Uterus (tissue), 2 donors: ENCODE results near the gene BDKRB2.

Experiments
- CTCF ChIP-seq, 4 experiments: fragments of 200-600 bp in 2 of 4; fragments of 450-650 bp in 2 of 4; sonication (generic) in 2 of 4; IDR thresholded peaks; one replicate each; pipeline ENCODE4 v1.5.1; 2016 to 2019; ENCODE audit warnings: antibody characterized with exemption in 4 of 4, mild to moderate bottlenecking in 2 of 4, moderate library complexity in 1 of 4
- POLR2A ChIP-seq, 2 donors: fragments of 450-650 bp; IDR thresholded peaks; one replicate each; pipeline ENCODE4 v1.6.1; 2016; ENCODE audit warnings: antibody characterized with exemption in 2 of 2, mild to moderate bottlenecking in 1 of 2, moderate library complexity in 1 of 2

- TF ChIP-seq POLR2A (IDR thresholded peaks at IDR 0.05) (no peak), CTCF (IDR thresholded peaks at IDR 0.05) (no peak)
Measured at GRCh38 chr14:96229315-96229714, 24.7 kb downstream of the BDKRB2 start.
